Neural cell (in vitro differentiated cells): Measurements from ENCODE around the gene TTPAL. TPM values are rescaled to one million over a fixed set of nuclear protein-coding genes. Genes with fewer than 3 reads are reported as not detected.

Experiments used
- H2AFZ ChIP-seq: fragments of 200-600, 300-800 bp; sonication (generic), shearing (Covaris generic); 2 replicates; pipeline ENCODE4 v1.6.0; 2014; ENCODE audit warnings: low read depth, mild to moderate bottlenecking, antibody characterized with exemption, low read length, moderate library complexity
- H3F3A ChIP-seq: fragments of 200-600 bp; shearing (Covaris generic); 2 replicates; pipeline ENCODE4 v1.6.1; 2016; ENCODE audit warnings: mild to moderate bottlenecking, moderate library complexity, mixed read lengths, antibody characterized with exemption, low read length; ENCODE audit not compliant: insufficient read depth, poor library complexity, severe bottlenecking
- H3K27ac ChIP-seq: fragments of 200-600, 300-800 bp; sonication (generic), shearing (Covaris generic); 2 replicates; pipeline ENCODE4 v1.5.1; 2014; ENCODE audit warnings: mild to moderate bottlenecking, low read length, moderate library complexity
- H3K27me3 ChIP-seq: fragments of 300-800, 200-600 bp; sonication (generic), shearing (Covaris generic); 2 replicates; pipeline ENCODE4 v1.6.0; 2014; ENCODE audit warnings: mild to moderate bottlenecking, low read depth, low read length, moderate library complexity; ENCODE audit not compliant: insufficient read depth
- H3K36me3 ChIP-seq: fragments of 300-800, 200-600 bp; sonication (generic), shearing (Covaris generic); 2 replicates; pipeline ENCODE4 v1.5.1; 2014; ENCODE audit warnings: mild to moderate bottlenecking, antibody characterized with exemption, low read length, moderate library complexity; ENCODE audit not compliant: insufficient read depth
- H3K4me2 ChIP-seq: fragments of 300-800, 200-600 bp; sonication (generic), shearing (Covaris generic); 2 replicates; pipeline ENCODE4 v1.6.0; 2014; ENCODE audit warnings: mild to moderate bottlenecking, low read length
- H3K4me3 ChIP-seq: fragments of 300-800, 200-600 bp; sonication (generic), shearing (Covaris generic); 2 replicates; pipeline ENCODE4 v1.5.1; 2014; ENCODE audit warnings: mild to moderate bottlenecking, low read length, moderate library complexity
- H3K79me2 ChIP-seq: fragments of 200-600 bp; shearing (Covaris generic); replicated peaks from 2 replicates; pipeline ENCODE4 v1.6.0; 2014; ENCODE audit warnings: mild to moderate bottlenecking, low read length, moderate library complexity; ENCODE audit not compliant: insufficient read depth
- H3K9ac ChIP-seq: fragments of 300-800, 200-600 bp; sonication (generic), shearing (Covaris generic); 2 replicates; pipeline ENCODE4 v1.6.1; 2016; ENCODE audit warnings: mild to moderate bottlenecking, low read length, mixed read lengths
- H3K9me2 ChIP-seq: fragments of 200-600 bp; shearing (Covaris generic); 2 replicates; pipeline ENCODE4 v1.6.1; 2016; ENCODE audit warnings: mild to moderate bottlenecking, low read length, mixed read lengths; ENCODE audit not compliant: insufficient read depth
- H3K9me3 ChIP-seq: fragments of 200-600, 300-800 bp; sonication (generic), shearing (Covaris generic); 2 replicates; pipeline ENCODE4 v1.6.1; 2016; ENCODE audit warnings: mild to moderate bottlenecking, mixed run types, low read length, moderate library complexity, mixed read lengths
- H4K20me1 ChIP-seq: fragments of 200-600 bp; shearing (Covaris generic); 2 replicates; pipeline ENCODE4 v1.6.1; 2016; ENCODE audit warnings: mild to moderate bottlenecking, mixed run types; ENCODE audit not compliant: insufficient read depth
- CTCF ChIP-seq: fragments of 450-650 bp; IDR thresholded peaks from 2 replicates; pipeline ENCODE4 v1.5.1; 2014; ENCODE audit warnings: antibody characterized with exemption, mild to moderate bottlenecking, moderate library complexity; ENCODE audit not compliant: poor library complexity, severe bottlenecking
- EP300 ChIP-seq: fragments of 450-650 bp; conservative IDR thresholded peaks from 2 replicates; pipeline ENCODE4 v1.6.1; 2014; ENCODE audit warnings: antibody characterized with exemption, mild to moderate bottlenecking, moderate library complexity; ENCODE audit not compliant: poor library complexity, severe bottlenecking
- EZH2 ChIP-seq: fragments of 200-600, 300-800 bp; shearing (Covaris generic), sonication (generic); IDR thresholded peaks from 2 replicates; pipeline ENCODE4 v1.6.1; 2014; ENCODE audit warnings: antibody characterized with exemption, low read length, borderline replicate concordance, mild to moderate bottlenecking; ENCODE audit not compliant: insufficient read depth, poor library complexity, severe bottlenecking
- MXI1 ChIP-seq: fragments of 450-650 bp; conservative IDR thresholded peaks from 2 replicates; pipeline ENCODE4 v1.6.1; 2014; ENCODE audit warnings: antibody characterized with exemption, mild to moderate bottlenecking; ENCODE audit not compliant: poor library complexity, severe bottlenecking
- POLR2AphosphoS5 ChIP-seq: IDR thresholded peaks from 2 replicates; pipeline ENCODE4 v1.6.1; 2012
- RAD21 ChIP-seq: fragments of 450-650 bp; conservative IDR thresholded peaks from 2 replicates; pipeline ENCODE4 v1.6.1; 2014; ENCODE audit warnings: antibody characterized with exemption, mild to moderate bottlenecking, moderate library complexity
- REST ChIP-seq: IDR thresholded peaks from 2 replicates; pipeline ENCODE4 v1.6.1; 2012; ENCODE audit warnings: borderline replicate concordance
- SMC3 ChIP-seq: fragments of 450-650 bp; conservative IDR thresholded peaks from 2 replicates; pipeline ENCODE4 v1.6.1; 2014; ENCODE audit warnings: antibody characterized with exemption, mild to moderate bottlenecking, moderate library complexity; ENCODE audit not compliant: poor library complexity
- TAF1 ChIP-seq: IDR thresholded peaks from 2 replicates; pipeline ENCODE4 v1.6.1; 2012; ENCODE audit warnings: low read depth
- polyA plus RNA-seq: library from polyadenylated mRNA; depleted of rRNA; stranded (reverse); fragments of >200 nt; gene quantifications from 2 replicates; pipeline ENCODE4 v1.2.3, GENCODE V29; 2014

TTPAL gene
- polyA plus RNA-seq, 1 donor from 2014 or later, result 11.2 TPM

GRCh38 chr20:44435630-44436335 is 39.9 kb upstream of the TTPAL start:
- Histone ChIP-seq H3K9ac (no peak overlapping the region), H3K4me2 (no peak overlapping the region), H3K27ac (no peak overlapping the region), H3K4me3 (no peak overlapping the region), H3F3A (no peaks in the 10 kb centered on the region), H3K27me3 (no peaks in the 10 kb centered on the region), H3K9me2 (no peaks in the 10 kb centered on the region), H3K79me2 (no peaks in the 10 kb centered on the region), H4K20me1 (no peaks in the 10 kb centered on the region), H3K36me3 (no peaks in the 10 kb centered on the region), H2AFZ (no peak overlapping the region), H3K9me3 (no peaks in the 10 kb centered on the region)
- no peak for TF ChIP-seq EZH2
- TF ChIP-seq REST, result no peak
- TF ChIP-seq MXI1, result no peak
- TF ChIP-seq CTCF, result no peak
- no peak for TF ChIP-seq SMC3
- TF ChIP-seq POLR2AphosphoS5, result no peak
- TF ChIP-seq EP300, result no peak
- TF ChIP-seq RAD21, result no peak
- TF ChIP-seq TAF1, result no peak

GRCh38 chr20:44436393-44436792 is 39.3 kb upstream of the TTPAL start:
- Histone ChIP-seq H3K27me3 (no peaks in the 10 kb centered on the region), H3K4me2 (no peak overlapping the region), H3K79me2 (no peaks in the 10 kb centered on the region), H3K36me3 (no peaks in the 10 kb centered on the region), H3K27ac (no peak overlapping the region), H3K9ac (no peak overlapping the region), H2AFZ (no peak overlapping the region), H3K9me2 (no peaks in the 10 kb centered on the region), H3F3A (no peaks in the 10 kb centered on the region), H4K20me1 (no peaks in the 10 kb centered on the region), H3K4me3 (no peak overlapping the region), H3K9me3 (no peaks in the 10 kb centered on the region)
- TF ChIP-seq SMC3 (no peak), TAF1 (no peak), EP300 (no peak)
